ENCODE measurements around the gene NRCAM.

DNA sequence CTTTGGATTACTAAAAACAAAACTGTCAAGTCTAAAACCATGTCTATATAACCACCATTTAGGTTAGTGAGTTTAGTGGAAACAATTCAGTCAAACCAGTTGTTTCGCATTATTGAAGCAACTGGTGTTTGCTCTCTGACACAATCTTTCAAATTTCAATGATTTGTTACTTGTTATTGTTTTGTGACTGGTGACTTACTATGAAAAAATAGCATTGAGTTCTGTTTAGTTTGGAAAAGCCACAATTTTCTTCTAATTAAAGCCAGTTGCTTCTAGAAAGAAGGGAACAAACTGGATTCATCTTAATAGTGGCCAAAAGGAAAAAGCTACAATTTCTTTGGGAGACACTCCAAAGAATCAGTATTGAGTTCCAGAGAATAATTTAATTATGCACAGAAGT lies 356.5 kb downstream of the NRCAM start:
- TF ChIP-seq, protein P1, sequence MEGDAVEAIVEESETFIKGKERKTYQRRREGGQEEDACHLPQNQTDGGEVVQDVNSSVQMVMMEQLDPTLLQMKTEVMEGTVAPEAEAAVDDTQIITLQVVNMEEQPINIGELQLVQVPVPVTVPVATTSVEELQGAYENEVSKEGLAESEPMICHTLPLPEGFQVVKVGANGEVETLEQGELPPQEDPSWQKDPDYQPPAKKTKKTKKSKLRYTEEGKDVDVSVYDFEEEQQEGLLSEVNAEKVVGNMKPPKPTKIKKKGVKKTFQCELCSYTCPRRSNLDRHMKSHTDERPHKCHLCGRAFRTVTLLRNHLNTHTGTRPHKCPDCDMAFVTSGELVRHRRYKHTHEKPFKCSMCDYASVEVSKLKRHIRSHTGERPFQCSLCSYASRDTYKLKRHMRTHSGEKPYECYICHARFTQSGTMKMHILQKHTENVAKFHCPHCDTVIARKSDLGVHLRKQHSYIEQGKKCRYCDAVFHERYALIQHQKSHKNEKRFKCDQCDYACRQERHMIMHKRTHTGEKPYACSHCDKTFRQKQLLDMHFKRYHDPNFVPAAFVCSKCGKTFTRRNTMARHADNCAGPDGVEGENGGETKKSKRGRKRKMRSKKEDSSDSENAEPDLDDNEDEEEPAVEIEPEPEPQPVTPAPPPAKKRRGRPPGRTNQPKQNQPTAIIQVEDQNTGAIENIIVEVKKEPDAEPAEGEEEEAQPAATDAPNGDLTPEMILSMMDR (IDR thresholded peaks at IDR 0.05; ENCODE audit: control extremely low read depth in 1 of 3, insufficient read depth in 1 of 3, low read depth in 1 of 3, low read length in 3 of 3): no peak
- TF ChIP-seq POLR2AphosphoS5 (IDR thresholded peaks at IDR 0.05; ENCODE audit: low read depth, low read length) (no peak), POLR2A (IDR thresholded peaks at IDR 0.05; ENCODE audit: control extremely low read depth in 1 of 2, low read depth in 2 of 2, low read length in 2 of 2) (no peak), TCF12 (IDR thresholded peaks at IDR 0.05; ENCODE audit: low read depth, low read length) (no peak), RAD21 (IDR thresholded peaks at IDR 0.05 in 1 of 2, conservative IDR thresholded peaks at IDR 0.05 in 1 of 2; ENCODE audit: low read depth in 2 of 2, low read length in 2 of 2) (no peak), RXRA (IDR thresholded peaks at IDR 0.05; ENCODE audit: insufficient read depth, low read depth, low read length) (no peak), YY1 (IDR thresholded peaks at IDR 0.05; ENCODE audit: low read depth, low read length) (no peak), CBX8 (IDR thresholded peaks at IDR 0.05; ENCODE audit: borderline replicate concordance, low read depth, low read length) (no peak), HDAC6 (IDR thresholded peaks at IDR 0.05; ENCODE audit: low read depth, low read length) (no peak)

Data from H1 (cell line).